Tibial nerve (tissue), 4 donors: Measurements from ENCODE around the gene MMADHC.
A peak's percentile ranks its signal among the peaks of the same experiment; 100 is the strongest.

Source experiments
- CTCF ChIP-seq, 5 experiments: fragments of 200-600 bp in 3 of 5; fragments of 450-650 bp in 2 of 5; sonication (generic) in 3 of 5; IDR thresholded peaks; one replicate each; pipeline ENCODE4 v1.5.1; 2016 to 2019; ENCODE audit warnings: antibody characterized with exemption in 5 of 5, mild to moderate bottlenecking in 3 of 5, moderate library complexity in 2 of 5
- EP300 ChIP-seq, 2 donors: sonication (generic); formaldehyde crosslinking; IDR thresholded peaks; one replicate each; pipeline ENCODE4 v1.6.1; 2017; ENCODE audit warnings: antibody characterized with exemption in 2 of 2, mild to moderate bottlenecking in 1 of 2
- POLR2A ChIP-seq, 2 donors: fragments of 450-650 bp; IDR thresholded peaks; one replicate each; pipeline ENCODE4 v1.6.1; 2017; ENCODE audit warnings: antibody characterized with exemption in 2 of 2, mild to moderate bottlenecking in 2 of 2, moderate library complexity in 2 of 2

GRCh38 chr2:149561309-149561926 is 26.2 kb downstream of the MMADHC start:
- TF ChIP-seq CTCF (IDR thresholded peaks at IDR 0.05) (peak; percentile 77 to 95 (median 83)), POLR2A (IDR thresholded peaks at IDR 0.05) (no peak), EP300 (IDR thresholded peaks at IDR 0.05) (no peak)
